Testis (tissue), 3 donors: Measurements from ENCODE around the gene DIAPH3. TPM values are rescaled to one million over a fixed set of nuclear protein-coding genes. Genes with fewer than 3 reads are reported as not detected.

ENCODE experiments used
- DNase-seq: peaks from one replicate; pipeline ENCODE4 v3.0.0-alpha.2; 2019
- H3K27ac ChIP-seq, 2 donors: fragments of 200-600 bp; sonication (generic); one replicate each; pipeline ENCODE4 v1.5.1; 2019
- H3K27me3 ChIP-seq: fragments of 200-600 bp; sonication (generic); one replicate; pipeline ENCODE4 v1.5.1; 2019
- H3K36me3 ChIP-seq: fragments of 200-600 bp; sonication (generic); one replicate; pipeline ENCODE4 v1.5.1; 2017; ENCODE audit warnings: low read depth; ENCODE audit errors: missing control alignments
- H3K4me1 ChIP-seq: fragments of 200-600 bp; sonication (generic); one replicate; pipeline ENCODE4 v1.5.1; 2019
- H3K4me3 ChIP-seq, 2 donors: fragments of 200-600 bp; sonication (generic); one replicate each; pipeline ENCODE4 v1.5.1; 2017 to 2019
- H3K9me3 ChIP-seq: fragments of 200-600 bp; sonication (generic); one replicate; pipeline ENCODE4 v1.5.1; 2017
- POLR2A ChIP-seq: fragments of 450-650 bp; IDR thresholded peaks from one replicate; pipeline ENCODE4 v1.6.1; 2017; ENCODE audit warnings: antibody characterized with exemption, mild to moderate bottlenecking, moderate library complexity
- whole genome bisulfite sequencing, 2 donors: methylation state at CpG; one replicate each; pipeline ENCODE4 v1.1.5; 2018; 5-methylcytosine and 5-hydroxymethylcytosine counted together
- intact Hi-C: fragments of 100-400 bp; cut with DNase I; formaldehyde crosslinking; loops from one replicate; pipeline ENCODE4 v1.15.1; 2023; ENCODE audit warnings: low total_unique reads
- polyA plus RNA-seq: library from polyadenylated mRNA; stranded (reverse); fragments of 350-450 nt; fragmentation: Illumina TruSeq; extraction: RNeasy Lipid Tissue Mini Kit (QIAGEN cat#74804); gene quantifications from one replicate; pipeline ENCODE4 v1.2.3, GENCODE V29; 2014; ENCODE audit warnings: low read depth, low replicate concordance; ENCODE audit not compliant: insufficient read depth
- total RNA-seq, 2 donors: library from RNA; depleted of rRNA; stranded (reverse); fragments of >200 nt; gene quantifications; one replicate each; pipeline ENCODE4 v1.2.3, GENCODE V29; 2016
- TF ChIP-seq, protein P1 (sequence below), 3 experiments: fragments of 450-650 bp in 2 of 3; fragments of 200-600 bp in 1 of 3; sonication (generic) in 1 of 3; IDR thresholded peaks; one replicate each; pipeline ENCODE4 v1.5.1; 2016 to 2019; ENCODE audit warnings: antibody characterized with exemption in 3 of 3, mild to moderate bottlenecking in 2 of 3, moderate library complexity in 1 of 3

DIAPH3 gene
- total and polyA plus RNA-seq, 3 donors from 2014 or later: 12.5 to 30.3 (median 18.7) TPM

GRCh38 chr13:59684105-59684504, 479.6 kb downstream of the DIAPH3 start:
- Histone ChIP-seq H3K36me3 (no peaks in the 10 kb centered on the region), H3K4me1 (no peaks in the 10 kb centered on the region), H3K27me3 (no peaks in the 10 kb centered on the region), H3K27ac (no peak overlapping the region), H3K4me3 (no peak overlapping the region), H3K9me3 (no peaks in the 10 kb centered on the region)
- intact Hi-C loops: no loop called here
- 79 to 84% methylated on average over 5 of the region's 5 CpGs for WGBS, 2 donors
- TF ChIP-seq, protein P1, sequence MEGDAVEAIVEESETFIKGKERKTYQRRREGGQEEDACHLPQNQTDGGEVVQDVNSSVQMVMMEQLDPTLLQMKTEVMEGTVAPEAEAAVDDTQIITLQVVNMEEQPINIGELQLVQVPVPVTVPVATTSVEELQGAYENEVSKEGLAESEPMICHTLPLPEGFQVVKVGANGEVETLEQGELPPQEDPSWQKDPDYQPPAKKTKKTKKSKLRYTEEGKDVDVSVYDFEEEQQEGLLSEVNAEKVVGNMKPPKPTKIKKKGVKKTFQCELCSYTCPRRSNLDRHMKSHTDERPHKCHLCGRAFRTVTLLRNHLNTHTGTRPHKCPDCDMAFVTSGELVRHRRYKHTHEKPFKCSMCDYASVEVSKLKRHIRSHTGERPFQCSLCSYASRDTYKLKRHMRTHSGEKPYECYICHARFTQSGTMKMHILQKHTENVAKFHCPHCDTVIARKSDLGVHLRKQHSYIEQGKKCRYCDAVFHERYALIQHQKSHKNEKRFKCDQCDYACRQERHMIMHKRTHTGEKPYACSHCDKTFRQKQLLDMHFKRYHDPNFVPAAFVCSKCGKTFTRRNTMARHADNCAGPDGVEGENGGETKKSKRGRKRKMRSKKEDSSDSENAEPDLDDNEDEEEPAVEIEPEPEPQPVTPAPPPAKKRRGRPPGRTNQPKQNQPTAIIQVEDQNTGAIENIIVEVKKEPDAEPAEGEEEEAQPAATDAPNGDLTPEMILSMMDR (IDR thresholded peaks at IDR 0.05): no peak
- TF ChIP-seq POLR2A: no peak
- no peak for DNase-seq

DNA sequence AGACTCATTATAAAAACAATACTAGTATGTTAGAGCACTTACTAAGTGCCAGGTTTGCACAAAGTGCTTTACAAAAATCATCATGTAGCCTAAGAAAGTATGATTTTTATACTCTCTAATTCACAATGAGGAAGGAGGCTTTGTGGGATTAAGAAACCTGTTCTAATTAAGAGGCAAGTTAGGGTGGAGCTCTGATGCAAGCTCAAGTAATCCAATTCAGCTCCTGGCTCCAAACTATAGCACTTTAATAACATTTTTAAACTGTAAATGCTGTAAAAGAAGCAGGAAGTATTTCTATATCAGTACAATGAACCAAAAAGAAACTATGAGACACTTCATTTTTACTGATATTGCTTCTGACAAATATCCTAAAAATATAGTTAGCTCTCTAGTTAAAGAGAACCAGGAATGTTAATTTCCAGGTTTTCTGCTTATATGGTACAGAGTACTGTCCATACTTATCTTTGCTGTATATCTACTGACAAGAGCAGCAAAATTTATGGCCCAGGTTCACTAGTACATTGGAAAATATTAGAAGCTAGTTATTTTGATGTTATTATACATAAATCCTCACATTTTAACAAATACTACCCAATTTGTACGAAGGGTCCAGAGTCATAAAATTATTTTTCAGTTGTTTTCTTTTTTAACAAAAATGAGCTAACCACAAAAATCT, 482.0 kb downstream of the DIAPH3 start:
- intact Hi-C loops: no loop called here
- Histone ChIP-seq H3K9me3 (no peaks in the 10 kb centered on the region), H3K27ac (no peak overlapping the region), H3K36me3 (no peaks in the 10 kb centered on the region), H3K4me1 (no peaks in the 10 kb centered on the region), H3K4me3 (no peak overlapping the region), H3K27me3 (no peaks in the 10 kb centered on the region)
- no peak for DNase-seq
- TF ChIP-seq POLR2A: no peak
- TF ChIP-seq, protein P1 (IDR thresholded peaks at IDR 0.05): no peak
- WGBS, 2 donors: 96 to 97% methylated on average over 1 of the region's 1 CpG

- no peak overlapping the region for H3K4me3 ChIP-seq
- H3K4me1 ChIP-seq: no peaks in the 10 kb centered on the region
- no peaks in the 10 kb centered on the region for H3K9me3 ChIP-seq
- 78 to 80% methylated on average over 7 of the region's 7 CpGs for WGBS, 2 donors
- H3K36me3 ChIP-seq: no peaks in the 10 kb centered on the region
- no peaks in the 10 kb centered on the region for H3K27me3 ChIP-seq
- H3K27ac ChIP-seq: no peak overlapping the region
- DNase-seq: no peak
- intact Hi-C loops: no loop called here
- TF ChIP-seq, protein P1 (IDR thresholded peaks at IDR 0.05): peak; percentile 8 to 59 (median 12)
- TF ChIP-seq POLR2A: no peak
These were observed 483.2 kb downstream of the DIAPH3 start for GRCh38 chr13:59680429-59681024.

DNA sequence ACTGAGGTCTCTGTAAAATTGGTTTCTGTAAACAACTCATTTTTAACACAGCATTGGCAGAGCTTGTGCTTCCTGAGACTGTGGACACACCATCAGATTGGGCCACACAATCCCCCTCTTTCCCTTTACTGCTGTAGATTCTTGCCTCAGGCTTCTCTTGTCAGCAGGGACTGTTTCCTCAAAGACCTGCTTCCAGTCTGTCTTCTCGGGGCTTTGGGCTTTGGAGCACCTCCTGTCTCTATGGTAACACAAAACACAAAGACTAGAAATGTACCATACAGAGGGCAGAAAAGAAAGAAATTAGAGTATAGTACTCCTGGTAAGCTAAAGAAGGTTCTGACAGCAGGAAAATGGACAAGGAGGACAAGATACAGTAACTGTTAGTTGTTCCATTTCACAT, 484.5 kb downstream of the DIAPH3 start:
- TF ChIP-seq POLR2A: no peak
- TF ChIP-seq, protein P1 (IDR thresholded peaks at IDR 0.05): no peak
- WGBS, 2 donors: 57% methylated on average over 1 of the region's 1 CpG

More for the DNA sequence above, 484.5 kb downstream of the DIAPH3 start:
- no peaks in the 10 kb centered on the region for H3K4me1 ChIP-seq
- H3K27me3 ChIP-seq: no peaks in the 10 kb centered on the region
- H3K27ac ChIP-seq: no peak overlapping the region
- no peak overlapping the region for H3K4me3 ChIP-seq
- DNase-seq: no peak
- intact Hi-C loops: loop anchor here (10.0 kb wide), 1 partner anchor 284 kb away; no protein-coding TSS in a partner anchor
- no peaks in the 10 kb centered on the region for H3K9me3 ChIP-seq
- no peaks in the 10 kb centered on the region for H3K36me3 ChIP-seq
